GM23338 (cell line): ENCODE data around the gene PID1. TPM values are rescaled to one million over a fixed set of nuclear protein-coding genes. Genes with fewer than 3 reads are reported as not detected.

ENCODE experiments used
- ATAC-seq: fragments of 200-7000 bp; cut with Tn5 transposase; 3 replicates; pipeline ENCODE4 v1.9.1; 2020
- DNase-seq: peaks from one replicate; pipeline ENCODE4 v3.0.0-alpha.2; 2015; ENCODE audit warnings: low spot score
- H2AFZ ChIP-seq: fragments of 200-600 bp; sonication (generic); 2 replicates; pipeline ENCODE4 v1.8.0; 2016; ENCODE audit warnings: antibody characterized with exemption, mild to moderate bottlenecking, moderate library complexity
- H3F3A ChIP-seq: fragments of 200-600 bp; sonication (generic); replicated peaks from 2 replicates; pipeline ENCODE4 v1.8.0; 2017; ENCODE audit warnings: antibody characterized with exemption, mixed run types, low read depth
- H3K27ac ChIP-seq: fragments of 200-600 bp; sonication (generic); 2 replicates; pipeline ENCODE4 v1.6.1; 2016; ENCODE audit warnings: low read depth
- H3K27me3 ChIP-seq: fragments of 200-600 bp; sonication (generic); 2 replicates; pipeline ENCODE4 v1.8.0; 2016; ENCODE audit warnings: mild to moderate bottlenecking, mixed run types, moderate library complexity; ENCODE audit not compliant: insufficient read depth
- H3K36me3 ChIP-seq: fragments of 200-600 bp; sonication (generic); 2 replicates; pipeline ENCODE4 v1.8.0; 2016; ENCODE audit warnings: mild to moderate bottlenecking; ENCODE audit not compliant: insufficient read depth
- H3K4me1 ChIP-seq: fragments of 200-600 bp; sonication (generic); 2 replicates; pipeline ENCODE4 v1.8.0; 2016; ENCODE audit warnings: mild to moderate bottlenecking, moderate library complexity; ENCODE audit not compliant: insufficient read depth
- H3K4me2 ChIP-seq: fragments of 200-600 bp; sonication (generic); 2 replicates; pipeline ENCODE4 v1.7.1; 2017; ENCODE audit warnings: mixed run types
- H3K4me3 ChIP-seq: fragments of 200-600 bp; sonication (generic); 2 replicates; pipeline ENCODE4 v1.6.1; 2016; ENCODE audit warnings: mixed run types
- H3K79me2 ChIP-seq: fragments of 200-600 bp; sonication (generic); replicated peaks from 2 replicates; pipeline ENCODE4 v1.8.0; 2017; ENCODE audit warnings: mild to moderate bottlenecking; ENCODE audit not compliant: insufficient read depth
- H3K9me2 ChIP-seq: fragments of 200-600 bp; sonication (generic); 2 replicates; pipeline ENCODE4 v1.8.0; 2017; ENCODE audit not compliant: insufficient read depth
- H4K20me1 ChIP-seq: fragments of 200-600 bp; sonication (generic); replicated peaks from 2 replicates; pipeline ENCODE4 v1.8.0; 2017; ENCODE audit warnings: mild to moderate bottlenecking; ENCODE audit not compliant: insufficient read depth
- H3K27ac Mint-ChIP-seq: 2 replicates; pipeline ENCODE4 v1.8.0; 2020; ENCODE audit warnings: inconsistent platforms, mild to moderate bottlenecking, moderate library complexity, mixed read lengths
- H3K27me3 Mint-ChIP-seq: 3 replicates; pipeline ENCODE4 v1.8.0; 2022; ENCODE audit warnings: low read depth, mild to moderate bottlenecking, moderate library complexity, mixed read lengths, inconsistent platforms; ENCODE audit not compliant: insufficient read depth, poor library complexity
- H3K36me3 Mint-ChIP-seq: 3 replicates; pipeline ENCODE4 v1.8.0; 2021; ENCODE audit warnings: low read depth, mild to moderate bottlenecking, inconsistent platforms, moderate library complexity, mixed read lengths
- H3K4me1 Mint-ChIP-seq: 3 replicates; pipeline ENCODE4 v1.8.0; 2020; ENCODE audit warnings: mild to moderate bottlenecking, inconsistent platforms, mixed read lengths
- H3K4me3 Mint-ChIP-seq: 3 replicates; pipeline ENCODE4 v1.8.0; 2021; ENCODE audit warnings: moderate library complexity, mild to moderate bottlenecking, inconsistent platforms, mixed read lengths
- H3K9me3 Mint-ChIP-seq: 3 replicates; pipeline ENCODE4 v1.8.0; 2020; ENCODE audit warnings: moderate library complexity, mild to moderate bottlenecking, inconsistent platforms, mixed read lengths
- CREB1 ChIP-seq: fragments of 250-450 bp; sonication (Bioruptor Pico); IDR thresholded peaks from 2 replicates; pipeline ENCODE4 v1.5.0; 2020; ENCODE audit warnings: low read depth, mild to moderate bottlenecking, moderate library complexity
- ETS1 ChIP-seq: IDR thresholded peaks from 2 replicates; pipeline ENCODE4 v1.6.1; 2016; ENCODE audit warnings: antibody characterized with exemption
- EZH2 ChIP-seq: fragments of 200-600 bp; sonication (generic); IDR thresholded peaks from one replicate; pipeline ENCODE4 v1.8.0; 2017; ENCODE audit warnings: antibody characterized with exemption, mild to moderate bottlenecking, low read depth; ENCODE audit not compliant: unreplicated experiment
- EZH2phosphoT487 ChIP-seq: fragments of 200-600 bp; sonication (generic); IDR thresholded peaks from one replicate; pipeline ENCODE4 v1.8.1; 2018; ENCODE audit warnings: antibody characterized with exemption; ENCODE audit not compliant: unreplicated experiment
- JUNB ChIP-seq: IDR thresholded peaks from one replicate; pipeline ENCODE4 v1.6.1; 2016; ENCODE audit warnings: antibody characterized with exemption; ENCODE audit not compliant: unreplicated experiment
- POLR2AphosphoS5 ChIP-seq: IDR thresholded peaks from 2 replicates; pipeline ENCODE4 v1.6.1; 2016; ENCODE audit warnings: antibody characterized with exemption, low read depth
- STAT1 ChIP-seq: IDR thresholded peaks from one replicate; pipeline ENCODE4 v1.6.1; 2016; ENCODE audit warnings: antibody characterized with exemption; ENCODE audit not compliant: unreplicated experiment
- ZNF114 ChIP-seq: fragments of 250-450 bp; sonication (Bioruptor Pico); IDR thresholded peaks from 2 replicates; pipeline ENCODE4 v1.5.0; 2020; ENCODE audit warnings: mild to moderate bottlenecking, moderate library complexity
- ZNF331 ChIP-seq: fragments of 250-450 bp; sonication (Bioruptor Pico); IDR thresholded peaks from 2 replicates; pipeline ENCODE4 v1.5.0; 2020; ENCODE audit warnings: low read depth, mild to moderate bottlenecking, moderate library complexity
- ZNF462 ChIP-seq: fragments of 250-450 bp; sonication (Bioruptor Pico); IDR thresholded peaks from 2 replicates; pipeline ENCODE4 v1.5.0; 2020; ENCODE audit warnings: mild to moderate bottlenecking, moderate library complexity
- polyA plus RNA-seq: library from polyadenylated mRNA; unstranded; fragments of >200 nt; fragmentation: Nextera tagmentation; extraction: Ambion mirVana; gene quantifications from 2 replicates; pipeline ENCODE4 v1.2.1, GENCODE V29; 2016
- total RNA-seq: library from RNA; depleted of rRNA; stranded (reverse); fragments of >200 nt; shearing (Covaris generic); gene quantifications from 2 replicates; pipeline ENCODE4 v1.2.3, GENCODE V29; 2014
- TF ChIP-seq, protein P1 (sequence below): IDR thresholded peaks from one replicate; pipeline ENCODE4 v1.6.1; 2018; ENCODE audit warnings: antibody characterized with exemption; ENCODE audit not compliant: unreplicated experiment

Gene PID1
- total and polyA plus RNA-seq, 2 experiments from 2014 or later = 1.7 to 2.4 TPM

- Histone ChIP-seq H2AFZ (no peak overlapping the region), H3K4me2 (no peak overlapping the region), H3K4me1 (no peaks in the 10 kb centered on the region), H3K9me2 (0 out of 2 replicates have a peak, but pooled peaks cover 4% of the 10 kb centered on the region), H4K20me1 (no peaks in the 10 kb centered on the region), H3F3A (no peaks in the 10 kb centered on the region), H3K27ac (no peak overlapping the region), H3K36me3 (no peaks in the 10 kb centered on the region; the same call in 1 of the 2 replicates), H3K4me3 (no peak overlapping the region), H3K27me3 (no peaks in the 10 kb centered on the region), H3K79me2 (no peaks in the 10 kb centered on the region)
- no peaks in the 10 kb centered on the region for H3K27me3 Mint-ChIP-seq
- DNase-seq (no peak), ATAC-seq (no peak)
- no peak overlapping the region for H3K27ac Mint-ChIP-seq
- H3K4me3 Mint-ChIP-seq = no peak overlapping the region
- peaks cover 52% of the 10 kb centered on the region for H3K9me3 Mint-ChIP-seq
- TF ChIP-seq STAT1 = no peak
- TF ChIP-seq CREB1 (CRISPR knock-in tag) = no peak
- TF ChIP-seq, protein P1, sequence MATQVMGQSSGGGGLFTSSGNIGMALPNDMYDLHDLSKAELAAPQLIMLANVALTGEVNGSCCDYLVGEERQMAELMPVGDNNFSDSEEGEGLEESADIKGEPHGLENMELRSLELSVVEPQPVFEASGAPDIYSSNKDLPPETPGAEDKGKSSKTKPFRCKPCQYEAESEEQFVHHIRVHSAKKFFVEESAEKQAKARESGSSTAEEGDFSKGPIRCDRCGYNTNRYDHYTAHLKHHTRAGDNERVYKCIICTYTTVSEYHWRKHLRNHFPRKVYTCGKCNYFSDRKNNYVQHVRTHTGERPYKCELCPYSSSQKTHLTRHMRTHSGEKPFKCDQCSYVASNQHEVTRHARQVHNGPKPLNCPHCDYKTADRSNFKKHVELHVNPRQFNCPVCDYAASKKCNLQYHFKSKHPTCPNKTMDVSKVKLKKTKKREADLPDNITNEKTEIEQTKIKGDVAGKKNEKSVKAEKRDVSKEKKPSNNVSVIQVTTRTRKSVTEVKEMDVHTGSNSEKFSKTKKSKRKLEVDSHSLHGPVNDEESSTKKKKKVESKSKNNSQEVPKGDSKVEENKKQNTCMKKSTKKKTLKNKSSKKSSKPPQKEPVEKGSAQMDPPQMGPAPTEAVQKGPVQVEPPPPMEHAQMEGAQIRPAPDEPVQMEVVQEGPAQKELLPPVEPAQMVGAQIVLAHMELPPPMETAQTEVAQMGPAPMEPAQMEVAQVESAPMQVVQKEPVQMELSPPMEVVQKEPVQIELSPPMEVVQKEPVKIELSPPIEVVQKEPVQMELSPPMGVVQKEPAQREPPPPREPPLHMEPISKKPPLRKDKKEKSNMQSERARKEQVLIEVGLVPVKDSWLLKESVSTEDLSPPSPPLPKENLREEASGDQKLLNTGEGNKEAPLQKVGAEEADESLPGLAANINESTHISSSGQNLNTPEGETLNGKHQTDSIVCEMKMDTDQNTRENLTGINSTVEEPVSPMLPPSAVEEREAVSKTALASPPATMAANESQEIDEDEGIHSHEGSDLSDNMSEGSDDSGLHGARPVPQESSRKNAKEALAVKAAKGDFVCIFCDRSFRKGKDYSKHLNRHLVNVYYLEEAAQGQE = no peak
- no peak for TF ChIP-seq ETS1
- no peak for TF ChIP-seq ZNF114 (CRISPR knock-in tag)
- no peak for TF ChIP-seq EZH2phosphoT487
- no peak for TF ChIP-seq POLR2AphosphoS5
- no peaks in the 10 kb centered on the region for H3K4me1 Mint-ChIP-seq
- peaks cover 10% of the 10 kb centered on the region; the same call in 2 of the 3 replicates for H3K36me3 Mint-ChIP-seq
Observed at GRCh38 chr2:228988786-228989185, 282.3 kb downstream of the PID1 start.

- Histone ChIP-seq H3K79me2 (no peaks in the 10 kb centered on the region), H3K9me2 (0 out of 2 replicates have a peak, but pooled peaks cover 4% of the 10 kb centered on the region), H3K4me2 (no peak overlapping the region), H3K27me3 (no peaks in the 10 kb centered on the region), H3F3A (no peaks in the 10 kb centered on the region), H4K20me1 (no peaks in the 10 kb centered on the region), H3K36me3 (no peaks in the 10 kb centered on the region; the same call in 1 of the 2 replicates), H3K27ac (no peak overlapping the region), H3K4me3 (no peak overlapping the region), H3K4me1 (no peaks in the 10 kb centered on the region), H2AFZ (no peak overlapping the region)
- ATAC-seq (no peak), DNase-seq (no peak)
- H3K27ac Mint-ChIP-seq = no peak overlapping the region
- H3K27me3 Mint-ChIP-seq = no peaks in the 10 kb centered on the region
- peaks cover 3% of the 10 kb centered on the region; the same call in 2 of the 3 replicates for H3K36me3 Mint-ChIP-seq
- no peak overlapping the region for H3K4me3 Mint-ChIP-seq
- H3K4me1 Mint-ChIP-seq = no peaks in the 10 kb centered on the region
- H3K9me3 Mint-ChIP-seq = peaks cover 46% of the 10 kb centered on the region
- TF ChIP-seq ZNF331 (CRISPR knock-in tag) (no peak), ZNF462 (CRISPR knock-in tag) (no peak), JUNB (no peak), CREB1 (CRISPR knock-in tag) (no peak), ZNF114 (CRISPR knock-in tag) (no peak), EZH2 (no peak)
Observed at GRCh38 chr2:228987441-228988155, 283.5 kb downstream of the PID1 start.
